IPS-20b (cell line): Measurements from ENCODE around the gene INAVA.

Source experiments
- H3K27ac ChIP-seq: one replicate; pipeline ENCODE4 v1.5.1; 2013; ENCODE audit warnings: low read length
- H3K27me3 ChIP-seq: 2 replicates; pipeline ENCODE4 v1.6.1; 2013; ENCODE audit warnings: mild to moderate bottlenecking, low read length, inconsistent platforms; ENCODE audit not compliant: insufficient read depth
- H3K36me3 ChIP-seq: 2 replicates; pipeline ENCODE4 v1.6.1; 2013; ENCODE audit warnings: low read depth, mild to moderate bottlenecking, inconsistent platforms, low read length, moderate library complexity; ENCODE audit not compliant: insufficient read depth
- H3K4me1 ChIP-seq: 2 replicates; pipeline ENCODE4 v1.6.1; 2013; ENCODE audit warnings: mild to moderate bottlenecking, control low read depth, inconsistent platforms, low read length, moderate library complexity; ENCODE audit not compliant: insufficient read depth
- H3K4me3 ChIP-seq: 2 replicates; pipeline ENCODE4 v1.5.1; 2013; ENCODE audit warnings: mild to moderate bottlenecking, low read length, inconsistent platforms
- H3K9ac ChIP-seq: 2 replicates; pipeline ENCODE4 v1.6.1; 2013; ENCODE audit warnings: low read depth, mild to moderate bottlenecking, inconsistent platforms, low read length, moderate library complexity
- H3K9me3 ChIP-seq: 2 replicates; pipeline ENCODE4 v1.6.1; 2013; ENCODE audit warnings: mild to moderate bottlenecking, low read depth, low read length, inconsistent platforms; ENCODE audit not compliant: insufficient read depth

Gene INAVA, protein sequence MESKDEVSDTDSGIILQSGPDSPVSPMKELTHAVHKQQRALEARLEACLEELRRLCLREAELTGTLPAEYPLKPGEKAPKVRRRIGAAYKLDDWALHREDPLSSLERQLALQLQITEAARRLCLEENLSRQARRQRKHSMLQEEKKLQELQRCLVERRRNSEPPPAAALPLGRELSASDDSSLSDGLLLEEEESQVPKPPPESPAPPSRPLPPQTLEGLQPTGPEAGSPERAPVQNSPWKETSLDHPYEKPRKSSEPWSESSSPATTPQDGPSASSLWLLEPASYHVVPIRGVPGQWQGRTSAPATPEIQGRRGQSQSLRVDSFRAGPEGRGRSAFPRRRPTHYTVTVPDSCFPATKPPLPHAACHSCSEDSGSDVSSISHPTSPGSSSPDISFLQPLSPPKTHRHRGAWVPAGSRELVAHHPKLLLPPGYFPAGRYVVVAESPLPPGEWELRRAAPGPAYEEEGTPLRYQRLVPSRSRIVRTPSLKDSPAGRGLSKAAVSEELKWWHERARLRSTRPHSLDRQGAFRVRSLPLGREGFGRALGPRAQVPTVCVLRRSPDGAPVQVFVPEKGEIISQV

GRCh38 chr1:200894712-200895442 lies at the start of gene INAVA:
TSS of gene INAVA (plus strand) at chr1:200894900. CDS start at chr1:200898401, 3,501 bp downstream.
- Histone ChIP-seq H3K9me3 (no peaks in the 10 kb centered on the region), H3K9ac (peak within 1 kb of the TSS; percentile 68; the same call in 1 of the 2 replicates), H3K36me3 (peaks cover 19% of the 10 kb centered on the region), H3K27ac (peak within 1 kb of the TSS; percentile 78), H3K4me3 (peak within 1 kb of the TSS; percentile 87), H3K27me3 (no peaks in the 10 kb centered on the region), H3K4me1 (peaks cover 41% of the 10 kb centered on the region)

DNA sequence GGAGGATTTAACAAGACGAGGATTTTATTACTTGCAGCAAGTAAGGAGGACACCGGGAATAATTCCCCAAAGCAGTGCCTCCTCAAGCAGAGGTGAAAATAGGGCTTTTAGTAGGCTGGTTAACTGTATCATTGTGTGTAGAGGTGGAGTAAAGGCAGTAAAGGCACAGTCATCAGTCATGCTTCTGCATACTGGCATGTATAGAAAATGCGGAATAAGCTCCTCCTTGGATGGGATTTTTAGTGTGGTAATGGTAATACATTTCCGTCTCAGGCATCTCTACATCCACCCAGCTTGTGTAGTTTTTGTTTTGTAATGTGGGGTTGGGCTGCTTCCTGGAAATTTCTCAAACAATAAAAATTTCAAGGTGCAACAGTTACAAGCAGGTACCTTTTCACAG lies 49.3 kb upstream of the INAVA start:
- Histone ChIP-seq H3K4me3 (no peak overlapping the region), H3K9me3 (no peaks in the 10 kb centered on the region), H3K27ac (no peak overlapping the region), H3K4me1 (peaks cover 6% of the 10 kb centered on the region; the same call in 1 of the 2 replicates), H3K27me3 (no peaks in the 10 kb centered on the region), H3K36me3 (peaks cover 37% of the 10 kb centered on the region), H3K9ac (no peak overlapping the region)

DNA sequence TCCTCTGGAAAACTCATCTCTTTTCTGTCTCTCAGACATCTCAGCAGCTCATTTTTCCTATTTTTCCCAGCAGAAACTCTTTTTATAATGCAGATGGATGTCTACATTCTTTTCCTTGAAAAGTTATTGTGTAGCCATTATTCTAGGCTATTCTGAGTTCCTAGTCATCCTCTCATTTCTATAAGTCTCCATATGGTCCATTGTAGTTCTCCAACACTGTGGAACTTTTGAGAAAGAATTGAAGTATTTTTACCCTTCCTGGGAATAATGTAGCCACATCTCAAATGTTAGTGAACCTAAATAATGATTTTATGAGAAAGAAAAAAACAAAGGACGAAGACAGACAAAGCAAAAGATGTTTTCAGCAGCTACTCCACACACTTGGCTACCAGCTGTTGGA lies 48.3 kb upstream of the INAVA start:
- no peaks in the 10 kb centered on the region for H3K27me3 ChIP-seq
- peaks cover 6% of the 10 kb centered on the region; the same call in 1 of the 2 replicates for H3K4me1 ChIP-seq
- H3K36me3 ChIP-seq, result peaks cover 43% of the 10 kb centered on the region
- H3K9me3 ChIP-seq, result no peaks in the 10 kb centered on the region
- no peak overlapping the region for H3K27ac ChIP-seq
- H3K4me3 ChIP-seq, result no peak overlapping the region
- H3K9ac ChIP-seq, result no peak overlapping the region

- Histone ChIP-seq H3K9me3 (no peaks in the 10 kb centered on the region), H3K36me3 (peaks cover 68% of the 10 kb centered on the region), H3K9ac (no peak overlapping the region), H3K27ac (no peak overlapping the region), H3K4me3 (no peak overlapping the region), H3K4me1 (peaks cover 6% of the 10 kb centered on the region; the same call in 1 of the 2 replicates), H3K27me3 (no peaks in the 10 kb centered on the region)
Observed at GRCh38 chr1:200849430-200849829, 45.3 kb upstream of the INAVA start.

DNA sequence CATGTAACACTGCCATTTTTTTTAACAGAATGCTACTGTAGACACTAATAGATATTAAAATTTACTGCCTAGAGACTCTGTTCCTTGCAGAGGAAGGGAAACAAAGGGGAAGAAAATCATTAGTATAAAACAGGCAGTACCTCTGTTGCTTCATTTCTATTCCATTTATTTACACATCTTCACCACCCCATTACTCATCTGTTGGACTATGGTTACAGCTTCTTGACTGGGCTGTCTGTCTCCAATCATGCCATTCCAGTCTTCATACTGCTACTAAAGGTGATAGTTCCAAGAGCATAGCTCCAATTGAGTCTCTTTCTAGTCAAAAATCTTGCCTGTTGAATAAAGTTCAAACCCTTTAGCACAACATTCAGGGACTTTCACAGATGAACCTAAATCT lies 44.1 kb upstream of the INAVA start:
- peaks cover 6% of the 10 kb centered on the region; the same call in 1 of the 2 replicates for H3K4me1 ChIP-seq
- H3K36me3 ChIP-seq, result peaks cover 79% of the 10 kb centered on the region
- no peak overlapping the region for H3K27ac ChIP-seq

GRCh38 chr1:200856716-200857357 lies 37.9 kb upstream of the INAVA start:
- peaks cover 69% of the 10 kb centered on the region for H3K36me3 ChIP-seq
- H3K4me1 ChIP-seq, result no peaks in the 10 kb centered on the region
- H3K27ac ChIP-seq, result no peak overlapping the region

More for the DNA sequence above, 44.1 kb upstream of the INAVA start:
- Histone ChIP-seq H3K4me3 (no peak overlapping the region), H3K9me3 (no peaks in the 10 kb centered on the region), H3K9ac (no peak overlapping the region), H3K27me3 (no peaks in the 10 kb centered on the region)

GRCh38 chr1:200857804-200858203 lies 36.9 kb upstream of the INAVA start:
- Histone ChIP-seq H3K9ac (no peak overlapping the region), H3K27ac (no peak overlapping the region), H3K4me3 (no peak overlapping the region), H3K4me1 (no peaks in the 10 kb centered on the region), H3K36me3 (peaks cover 61% of the 10 kb centered on the region), H3K9me3 (no peaks in the 10 kb centered on the region), H3K27me3 (no peaks in the 10 kb centered on the region)

More at GRCh38 chr1:200856716-200857357, 37.9 kb upstream of the INAVA start:
- Histone ChIP-seq H3K9me3 (no peaks in the 10 kb centered on the region), H3K27me3 (no peaks in the 10 kb centered on the region), H3K4me3 (no peak overlapping the region), H3K9ac (no peak overlapping the region)

DNA sequence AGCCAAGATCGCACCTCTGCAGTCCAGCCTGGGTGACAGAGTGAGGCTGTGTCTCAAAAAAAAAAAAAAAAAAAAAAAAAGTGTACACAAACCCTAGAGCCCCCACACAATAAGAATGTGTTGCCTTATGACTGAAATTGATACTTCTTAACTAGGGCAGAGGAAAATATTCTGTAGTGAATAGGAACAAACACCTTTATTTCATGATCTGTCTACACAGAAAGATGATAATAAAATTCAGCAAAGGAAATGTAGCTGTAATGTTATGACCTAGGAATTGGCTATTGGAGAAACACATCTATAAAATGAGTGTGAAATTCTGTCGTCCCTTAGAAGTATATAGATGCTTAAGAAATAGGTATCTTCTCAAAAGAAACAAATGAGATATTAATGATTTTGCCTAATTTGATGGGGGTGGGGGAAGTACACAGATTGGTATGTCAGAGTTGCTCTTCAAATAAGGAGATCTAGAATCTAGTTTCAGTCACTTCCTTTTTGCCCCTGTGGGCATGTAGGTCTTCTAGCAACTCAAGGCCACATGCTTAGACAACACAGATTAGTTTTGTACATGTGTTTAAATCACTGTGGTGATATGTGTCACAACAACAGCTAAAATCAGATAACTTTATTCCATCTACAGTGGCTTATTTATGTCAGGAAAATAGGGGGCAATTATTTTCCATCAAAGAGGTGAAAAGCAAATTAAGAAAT lies 32.6 kb upstream of the INAVA start:
- Histone ChIP-seq H3K36me3 (peaks cover 24% of the 10 kb centered on the region), H3K9ac (no peak overlapping the region), H3K27me3 (no peaks in the 10 kb centered on the region), H3K4me1 (no peaks in the 10 kb centered on the region), H3K27ac (no peak overlapping the region), H3K9me3 (no peaks in the 10 kb centered on the region), H3K4me3 (no peak overlapping the region)

- Histone ChIP-seq H3K27me3 (no peaks in the 10 kb centered on the region), H3K4me1 (no peaks in the 10 kb centered on the region), H3K9ac (no peak overlapping the region)
Observed at GRCh38 chr1:200862713-200863415, 31.8 kb upstream of the INAVA start.

DNA sequence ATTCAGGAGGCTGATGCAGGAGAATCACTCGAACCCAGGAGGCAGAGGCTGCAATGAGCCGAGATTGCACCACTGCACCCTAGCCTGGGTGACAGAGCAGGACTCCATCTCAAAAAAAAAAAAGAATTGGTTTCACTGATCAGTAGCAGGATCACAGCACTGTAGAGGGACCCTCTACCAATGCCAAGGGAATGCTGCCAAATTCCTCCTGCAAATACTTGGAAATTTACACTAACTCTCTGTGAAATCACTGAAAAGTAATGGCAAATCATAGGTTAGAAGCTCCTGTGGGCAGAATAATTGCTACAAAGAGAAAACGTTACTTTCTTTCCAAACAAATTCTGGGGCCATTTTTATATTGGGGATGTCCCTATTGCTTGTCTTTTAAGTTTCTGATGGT lies 28.6 kb upstream of the INAVA start:
- H3K36me3 ChIP-seq, result peaks cover 5% of the 10 kb centered on the region; the same call in 1 of the 2 replicates
- no peak overlapping the region for H3K4me3 ChIP-seq
- no peaks in the 10 kb centered on the region for H3K9me3 ChIP-seq
- no peak overlapping the region for H3K9ac ChIP-seq
- no peaks in the 10 kb centered on the region for H3K27me3 ChIP-seq
- no peak overlapping the region for H3K27ac ChIP-seq
- H3K4me1 ChIP-seq, result no peaks in the 10 kb centered on the region

More at GRCh38 chr1:200862713-200863415, 31.8 kb upstream of the INAVA start:
- H3K36me3 ChIP-seq, result peaks cover 16% of the 10 kb centered on the region
- H3K4me3 ChIP-seq, result no peak overlapping the region
- H3K9me3 ChIP-seq, result no peaks in the 10 kb centered on the region
- H3K27ac ChIP-seq, result no peak overlapping the region
